Upper lobe of right lung (tissue), 1 donor: Measurements from ENCODE around the gene SDCCAG8. TPM values are rescaled to one million over a fixed set of nuclear protein-coding genes. Genes with fewer than 3 reads are reported as not detected.

Experiments
- ATAC-seq: fragments of 200-7000 bp; cut with Tn5 transposase; one replicate; pipeline ENCODE4 v1.9.1; 2020; ENCODE audit warnings: mild to moderate bottlenecking, moderate library complexity
- DNase-seq: peaks from one replicate; pipeline ENCODE4 v3.0.0-alpha.2; 2020
- H3K27ac ChIP-seq: fragments of 200-600 bp; one replicate; pipeline ENCODE4 v1.8.0; 2022
- H3K27me3 ChIP-seq: fragments of 200-600 bp; one replicate; pipeline ENCODE4 v1.8.0; 2022; ENCODE audit warnings: mild to moderate bottlenecking
- H3K36me3 ChIP-seq: fragments of 200-600 bp; one replicate; pipeline ENCODE4 v1.8.0; 2022
- H3K4me1 ChIP-seq: fragments of 200-600 bp; one replicate; pipeline ENCODE4 v1.8.0; 2022
- H3K4me3 ChIP-seq: fragments of 200-600 bp; one replicate; pipeline ENCODE4 v1.8.0; 2022; ENCODE audit warnings: mild to moderate bottlenecking
- H3K9me3 ChIP-seq: fragments of 200-600 bp; one replicate; pipeline ENCODE4 v1.8.0; 2022
- CTCF ChIP-seq: fragments of 200-600 bp; IDR thresholded peaks from one replicate; pipeline ENCODE4 v1.8.0; 2022; ENCODE audit warnings: antibody characterized with exemption
- intact Hi-C: fragments of 100-400 bp; cut with DNase I; formaldehyde crosslinking; loops from one replicate; pipeline ENCODE4 v1.11.0; 2022
- total RNA-seq: library from RNA; stranded (reverse); fragmentation: NEBNext Ultra II Directional; extraction: Animal tissue kit (Norgen Biotek cat#: 25700); gene quantifications from one replicate; pipeline ENCODE4 v1.2.1, GENCODE V29; 2021
- donor health status: DM: no; HTN: yes; CAD: no; lungs with severe emphysema.

Gene SDCCAG8
- total RNA-seq, 1 donor from 2014 or later: 71.9 TPM

GRCh38 chr1:243256590-243256989, 749 bp downstream of the SDCCAG8 start:
- peaks cover 19% of the 10 kb centered on the region for H3K4me1 ChIP-seq
- no peak for TF ChIP-seq CTCF
- H3K36me3 ChIP-seq: no peaks in the 10 kb centered on the region
- DNase-seq: no peak
- intact Hi-C loops: no loop called here
- peak overlapping the region; percentile 96 for H3K27ac ChIP-seq
- ATAC-seq: no peak
- no peaks in the 10 kb centered on the region for H3K9me3 ChIP-seq
- peak overlapping the region; percentile 82 for H3K4me3 ChIP-seq
- H3K27me3 ChIP-seq: no peaks in the 10 kb centered on the region

GRCh38 chr1:243257189-243257588, 1.3 kb downstream of the SDCCAG8 start:
- H3K4me1 ChIP-seq: peaks cover 13% of the 10 kb centered on the region
- no peaks in the 10 kb centered on the region for H3K9me3 ChIP-seq
- no peaks in the 10 kb centered on the region for H3K27me3 ChIP-seq
- H3K27ac ChIP-seq: peak overlapping the region; percentile 96
- TF ChIP-seq CTCF: no peak
- no peak for DNase-seq
- ATAC-seq: no peak
- H3K36me3 ChIP-seq: no peaks in the 10 kb centered on the region
- peak overlapping the region; percentile 82 for H3K4me3 ChIP-seq
- intact Hi-C loops: no loop called here

GRCh38 chr1:243258731-243259130, 2.9 kb downstream of the SDCCAG8 start:
- intact Hi-C loops: no loop called here
- Histone ChIP-seq H3K9me3 (no peaks in the 10 kb centered on the region), H3K4me3 (no peak overlapping the region), H3K27me3 (no peaks in the 10 kb centered on the region), H3K36me3 (no peaks in the 10 kb centered on the region), H3K4me1 (peaks cover 11% of the 10 kb centered on the region), H3K27ac (no peak overlapping the region)
- ATAC-seq (no peak), DNase-seq (no peak)
- TF ChIP-seq CTCF: no peak

- H3K4me1 ChIP-seq: peaks cover 27% of the 10 kb centered on the region
- ATAC-seq: no peak
- no peak for DNase-seq
- H3K4me3 ChIP-seq: no peak overlapping the region
- no peak overlapping the region for H3K27ac ChIP-seq
- H3K36me3 ChIP-seq: no peaks in the 10 kb centered on the region
- no peak for TF ChIP-seq CTCF
- H3K27me3 ChIP-seq: no peaks in the 10 kb centered on the region
- no peaks in the 10 kb centered on the region for H3K9me3 ChIP-seq
- intact Hi-C loops: no loop called here
Measured at GRCh38 chr1:243260221-243260880, 4.5 kb downstream of the SDCCAG8 start.

GRCh38 chr1:243261390-243261789, 5.5 kb downstream of the SDCCAG8 start:
- TF ChIP-seq CTCF: no peak
- no peak for ATAC-seq
- Histone ChIP-seq H3K4me3 (no peak overlapping the region), H3K4me1 (peaks cover 33% of the 10 kb centered on the region), H3K36me3 (no peaks in the 10 kb centered on the region), H3K27ac (no peak overlapping the region), H3K9me3 (no peaks in the 10 kb centered on the region), H3K27me3 (no peaks in the 10 kb centered on the region)
- intact Hi-C loops: no loop called here
- DNase-seq: no peak

- Histone ChIP-seq H3K9me3 (no peaks in the 10 kb centered on the region), H3K27ac (peak overlapping the region; percentile 72)
- DNase-seq: no peak
Measured at GRCh38 chr1:243264717-243265116, 8.9 kb downstream of the SDCCAG8 start.

More at GRCh38 chr1:243264717-243265116, 8.9 kb downstream of the SDCCAG8 start:
- H3K36me3 ChIP-seq: no peaks in the 10 kb centered on the region
- H3K27me3 ChIP-seq: no peaks in the 10 kb centered on the region
- intact Hi-C loops: no loop called here
- ATAC-seq: peak; percentile 61
- no peak for TF ChIP-seq CTCF
- no peak overlapping the region for H3K4me3 ChIP-seq
- H3K4me1 ChIP-seq: peaks cover 32% of the 10 kb centered on the region
